Left kidney (tissue), 2 donors: ENCODE results near the gene SYTL2. TPM values are rescaled to one million over a fixed set of nuclear protein-coding genes. Genes with fewer than 3 reads are reported as not detected.

Experiments
- DNase-seq: peaks from one replicate; pipeline ENCODE4 v3.0.0-alpha.2; 2013
- polyA plus RNA-seq: library from polyadenylated mRNA; unstranded; fragments of 120-200 nt; gene quantifications from one replicate; pipeline ENCODE4 v1.2.1, GENCODE V29; 2013; ENCODE audit not compliant: insufficient read length

SYTL2 gene
- polyA plus RNA-seq, 1 donor, result 106 TPM

DNA sequence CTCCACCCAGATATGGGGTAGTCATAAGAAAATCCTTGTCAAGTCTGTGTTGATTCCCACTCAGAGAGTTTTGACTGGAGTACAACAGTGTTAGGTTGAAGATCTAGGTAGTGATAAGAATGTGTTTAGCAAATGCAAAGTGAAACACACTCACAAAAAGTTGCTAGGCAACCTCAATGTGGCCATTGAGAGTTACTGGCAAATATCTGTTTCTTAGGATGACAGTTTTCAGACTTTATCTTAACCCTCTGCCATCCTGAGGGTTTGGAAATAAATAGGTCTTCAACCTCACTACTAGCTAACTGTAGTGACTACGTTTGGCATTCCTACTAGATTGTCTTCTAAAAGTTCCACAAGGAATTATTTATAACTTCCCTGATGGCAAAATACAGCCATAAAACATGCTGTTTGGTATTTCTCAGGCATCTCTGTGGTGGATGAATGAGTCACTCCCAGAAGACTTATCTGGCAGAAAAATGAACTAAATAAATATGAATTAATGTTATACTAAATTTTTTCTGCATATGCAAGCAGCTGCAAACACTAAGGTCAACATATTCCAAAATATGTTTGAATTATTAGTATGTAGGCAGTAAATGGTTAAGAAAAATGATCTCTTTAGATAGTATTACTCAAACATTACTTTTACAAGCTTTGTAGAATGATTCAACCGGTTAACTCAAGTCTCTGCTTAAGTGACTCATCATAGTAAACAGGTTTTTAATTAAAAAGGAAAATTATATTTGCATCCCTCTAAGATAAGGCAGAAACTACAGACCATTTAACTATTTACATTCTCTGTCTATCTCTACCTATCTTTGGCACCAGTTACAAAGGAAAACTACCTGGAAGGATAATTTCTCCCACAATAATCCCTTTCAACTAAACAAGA, 17.1 kb upstream of the SYTL2 start:
- no peak for DNase-seq

DNA sequence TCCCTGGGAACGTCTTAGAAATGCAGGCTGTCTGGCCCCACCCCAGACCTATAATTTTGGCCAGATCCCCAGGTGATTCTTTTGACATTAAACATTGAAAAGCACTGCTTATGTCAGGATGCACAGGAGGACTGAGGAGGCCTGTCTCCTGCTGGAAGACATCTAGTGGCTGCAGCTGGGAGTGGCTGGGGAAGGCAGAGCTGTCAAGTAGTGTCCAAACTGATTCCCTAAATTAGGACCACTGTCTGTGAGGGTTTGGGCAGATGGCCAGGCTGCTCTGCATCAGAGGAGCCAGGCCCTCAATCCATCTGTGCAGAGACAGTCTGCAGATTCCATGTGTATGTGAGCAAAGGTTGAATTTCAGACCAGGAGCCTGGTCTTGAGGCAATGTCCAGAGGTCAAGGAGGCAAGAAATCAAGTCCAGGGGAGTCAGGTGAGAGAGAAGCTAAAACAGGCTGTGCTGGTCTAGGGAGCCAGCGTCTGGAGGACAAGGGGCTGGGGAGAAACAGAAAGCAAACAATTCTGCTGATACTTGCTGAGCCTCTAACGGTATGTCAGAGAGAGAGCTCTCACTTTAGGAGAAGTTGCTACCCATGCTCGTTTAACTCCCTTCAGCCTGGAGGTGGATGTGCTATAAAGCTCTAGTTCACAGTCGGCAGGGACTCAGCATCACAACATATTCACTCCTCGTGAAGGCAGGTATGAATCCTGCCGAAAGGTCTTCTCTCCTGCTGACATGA, 15.3 kb upstream of the SYTL2 start:
- no peak for DNase-seq

DNA sequence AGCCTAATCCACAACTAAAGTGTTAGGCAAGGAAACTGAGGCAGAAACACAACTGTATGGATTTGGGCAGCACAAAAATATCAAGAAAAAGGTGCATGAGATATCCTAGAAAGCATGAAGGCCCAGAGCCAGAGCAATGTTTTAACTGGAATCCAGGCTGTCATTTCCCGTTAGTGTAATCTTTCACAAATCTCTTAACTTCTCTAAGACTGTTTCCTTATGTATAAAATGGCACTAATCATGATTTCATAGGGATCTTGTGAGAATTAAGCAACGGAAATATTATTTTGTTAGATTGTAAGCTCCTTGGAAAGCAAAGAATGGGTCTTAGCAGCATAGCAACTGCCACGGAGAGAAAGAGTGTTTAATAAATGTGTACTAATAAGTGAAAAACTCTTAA, 14.7 kb upstream of the SYTL2 start:
- no peak for DNase-seq

DNA sequence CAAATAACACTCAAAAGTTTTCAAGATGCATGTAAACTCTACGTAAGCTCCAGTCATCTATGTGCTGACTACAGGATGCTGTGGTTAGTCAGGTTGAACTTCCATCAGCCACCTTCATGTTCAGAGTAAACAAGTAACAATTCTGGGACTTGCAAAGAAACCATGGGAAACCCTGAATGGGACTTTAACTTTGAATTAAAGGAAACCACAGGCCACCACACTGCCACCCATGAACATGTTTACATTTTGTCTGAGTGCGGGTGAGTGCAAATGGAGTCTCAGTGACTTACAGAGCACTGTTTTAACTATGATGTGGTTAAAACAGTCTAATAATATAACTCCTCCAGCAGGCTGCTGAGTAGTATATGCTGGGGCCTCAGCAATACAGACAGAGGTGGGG, 12.9 kb upstream of the SYTL2 start:
- no peak for DNase-seq

DNA sequence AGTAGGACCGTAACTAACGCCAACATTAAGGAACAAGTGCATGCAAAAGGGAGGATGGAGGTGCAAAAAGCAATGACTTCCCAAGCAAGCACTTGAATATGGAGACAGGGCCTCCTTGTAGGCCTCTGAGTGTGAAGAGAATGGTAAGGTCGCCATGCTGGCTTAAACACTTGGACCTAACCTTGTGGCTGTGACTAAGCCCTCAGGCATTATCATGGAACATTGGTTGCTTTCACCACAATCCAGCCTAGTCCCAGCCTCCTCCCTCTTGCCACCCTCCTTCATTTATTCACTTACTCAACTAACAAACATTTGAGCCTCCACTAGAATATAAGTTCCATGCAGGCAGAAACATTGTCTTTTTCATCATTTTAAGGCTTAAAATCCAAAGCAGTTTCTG, 11.9 kb upstream of the SYTL2 start:
- no peak for DNase-seq

DNA sequence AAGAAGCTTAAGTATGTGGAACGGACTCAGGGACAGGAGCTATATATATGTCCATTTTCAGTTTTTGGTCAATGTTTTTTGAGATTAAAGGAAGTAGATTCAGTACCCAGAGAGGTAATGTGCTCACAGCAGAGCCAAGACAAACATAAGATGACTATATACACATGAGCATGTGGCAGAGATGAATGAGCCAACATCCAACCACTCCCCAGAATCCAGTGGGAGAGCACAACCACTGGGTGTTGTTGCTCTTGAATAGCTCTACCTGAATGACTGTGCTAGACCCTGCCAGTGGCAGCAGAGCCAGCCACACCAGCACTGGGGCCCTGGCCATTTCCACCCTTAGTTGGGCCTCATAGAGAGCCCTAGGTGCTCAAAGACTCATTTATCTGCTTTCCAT, 10.7 kb upstream of the SYTL2 start:
- DNase-seq, result no peak

DNA sequence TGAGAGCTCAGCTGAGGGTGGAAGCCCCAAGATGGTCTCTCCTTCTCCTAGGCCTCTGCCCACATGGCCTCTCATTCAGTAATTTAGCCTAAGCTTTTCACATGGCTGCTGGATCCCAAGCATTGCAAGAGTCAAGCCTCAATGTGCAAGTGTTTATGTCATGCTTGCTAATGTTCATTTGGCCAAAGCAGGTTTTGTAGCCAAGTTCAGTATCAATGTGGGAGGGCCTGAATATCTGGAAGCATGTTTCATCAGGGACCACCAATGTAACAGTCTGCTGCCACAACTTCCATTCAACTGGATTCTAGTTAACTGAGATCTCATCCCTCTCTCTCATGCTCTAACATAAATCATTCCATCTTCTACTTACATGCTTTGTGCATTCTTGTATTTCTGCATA, 8.5 kb upstream of the SYTL2 start:
- no peak for DNase-seq

DNA sequence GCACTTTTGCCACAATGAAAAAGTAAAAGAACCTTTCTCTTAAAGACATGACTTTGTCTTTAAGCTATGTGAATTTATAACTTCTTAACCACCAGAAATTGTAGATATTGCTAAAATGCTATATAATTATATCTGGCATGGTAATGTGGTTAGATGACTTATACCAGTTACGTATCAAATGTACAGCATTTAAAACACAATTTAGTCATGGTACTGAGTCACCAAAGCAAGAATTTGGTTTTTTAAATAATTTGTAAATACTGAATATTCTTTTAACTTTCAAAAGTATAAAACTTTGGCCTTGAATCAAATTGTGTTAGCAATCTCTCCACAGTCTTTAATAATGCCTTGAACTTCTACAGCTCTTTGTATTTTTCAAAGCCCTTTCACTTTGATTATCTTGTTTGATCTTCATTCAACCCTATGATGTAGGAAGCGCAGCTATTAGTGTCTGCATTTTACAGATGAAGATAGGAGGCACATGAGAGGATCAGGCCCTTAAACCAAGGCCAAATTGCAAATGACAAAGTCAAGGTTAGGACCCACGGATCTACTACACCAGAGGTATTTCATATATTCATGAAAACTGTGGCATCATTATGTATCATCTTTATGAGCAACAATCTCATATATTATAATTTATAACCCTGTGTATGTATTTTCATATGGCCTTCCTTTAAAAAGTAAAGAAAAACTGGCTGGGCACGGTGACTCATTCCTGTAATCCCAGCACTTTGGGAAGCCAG, 4.4 kb upstream of the SYTL2 start:
- no peak for DNase-seq

DNA sequence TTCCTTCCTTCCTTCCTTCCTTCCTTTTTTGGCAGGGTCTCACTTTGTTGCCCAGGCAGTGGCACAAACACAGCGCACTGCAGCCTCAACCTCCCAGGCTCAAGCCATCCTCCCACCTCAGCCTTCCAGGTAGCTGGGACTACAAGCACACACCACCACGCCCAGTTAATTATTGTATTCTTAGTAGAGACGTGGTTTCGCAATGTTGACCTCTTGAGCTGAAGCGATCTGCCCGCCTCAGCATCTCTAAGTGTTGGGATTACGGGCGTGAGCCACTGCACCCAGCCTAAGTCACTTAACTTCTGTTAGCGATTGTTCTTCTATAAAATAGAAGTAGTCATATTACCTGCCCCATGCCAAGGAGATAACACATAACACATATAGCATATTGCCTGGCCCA, 2.8 kb upstream of the SYTL2 start:
- DNase-seq, result no peak

DNA sequence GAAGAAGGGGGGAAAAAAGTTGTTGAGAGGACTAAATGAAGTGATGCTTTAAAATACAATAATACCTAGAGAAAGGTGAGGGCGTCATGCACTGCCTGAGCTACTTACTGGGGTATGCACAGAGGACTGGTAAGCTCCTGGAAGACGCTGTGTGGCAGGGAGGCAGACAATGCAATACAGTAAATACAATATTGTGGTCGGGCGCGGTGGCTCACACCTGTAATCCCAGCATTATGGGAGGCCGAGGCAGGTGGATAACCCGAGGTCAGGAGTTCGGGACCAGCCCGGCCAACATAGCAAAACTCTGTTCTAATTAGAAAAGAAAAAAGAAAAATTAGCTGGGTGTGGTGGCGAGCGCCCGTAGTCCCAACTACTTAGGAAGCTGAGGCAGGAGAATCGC, 683 bp upstream of the SYTL2 start:
- no peak for DNase-seq

DNA sequence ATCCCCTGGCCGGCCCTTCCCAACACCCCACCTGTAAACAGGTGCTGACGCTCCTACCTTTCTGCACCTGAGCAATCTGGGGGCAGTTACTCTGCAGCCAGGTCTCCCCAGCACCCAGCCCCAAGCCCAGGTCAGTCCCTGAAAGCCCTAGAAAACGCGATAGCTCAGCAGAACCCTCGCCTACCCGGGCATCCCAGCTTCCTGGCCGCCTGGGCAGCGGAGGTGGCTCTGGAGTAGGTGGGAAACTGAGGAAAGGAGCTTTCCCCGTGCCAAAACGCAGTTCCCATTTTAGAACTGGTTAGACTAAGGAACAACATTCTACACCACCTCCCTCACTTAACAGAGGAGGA, 445 bp downstream of the SYTL2 start:
- no peak for DNase-seq

DNA sequence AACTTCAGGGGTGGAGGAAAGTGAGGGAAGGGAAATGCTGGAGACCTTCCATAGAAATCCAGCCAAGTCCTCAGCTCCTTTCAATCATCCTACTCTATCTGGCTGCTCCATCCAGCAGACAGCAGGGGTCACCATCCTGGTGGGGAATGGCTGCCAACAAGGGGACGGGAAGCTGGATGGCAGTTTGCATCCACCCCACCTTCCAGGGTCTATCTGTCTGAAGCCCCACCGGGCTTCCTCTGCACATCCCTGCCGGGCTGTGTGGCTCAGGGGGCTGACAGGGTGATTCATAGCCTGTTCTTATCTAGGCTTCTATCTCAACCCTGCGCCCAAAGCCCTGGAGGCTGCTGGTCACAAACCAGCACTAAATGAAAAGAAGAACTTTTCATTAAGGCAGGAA, 1.1 kb downstream of the SYTL2 start:
- DNase-seq, result no peak

DNA sequence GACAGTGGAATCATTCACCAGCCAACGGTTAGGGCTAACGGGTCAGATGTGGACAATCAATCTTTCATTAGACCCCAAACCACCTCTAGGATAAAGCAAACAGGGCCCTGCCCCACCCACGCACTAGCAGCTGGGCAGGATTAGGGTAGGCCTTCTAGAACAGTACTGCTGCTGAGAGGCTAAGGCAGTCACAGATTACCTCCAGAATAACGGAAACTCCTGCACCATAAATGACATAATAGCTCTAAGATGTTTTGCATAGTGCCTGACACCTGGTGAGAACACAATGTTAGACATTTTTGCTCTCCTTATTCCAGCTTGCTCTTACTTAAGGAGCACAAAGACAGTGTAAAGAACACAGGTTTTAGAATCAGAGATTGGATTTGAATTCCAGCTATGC, 1.8 kb downstream of the SYTL2 start:
- no peak for DNase-seq

DNA sequence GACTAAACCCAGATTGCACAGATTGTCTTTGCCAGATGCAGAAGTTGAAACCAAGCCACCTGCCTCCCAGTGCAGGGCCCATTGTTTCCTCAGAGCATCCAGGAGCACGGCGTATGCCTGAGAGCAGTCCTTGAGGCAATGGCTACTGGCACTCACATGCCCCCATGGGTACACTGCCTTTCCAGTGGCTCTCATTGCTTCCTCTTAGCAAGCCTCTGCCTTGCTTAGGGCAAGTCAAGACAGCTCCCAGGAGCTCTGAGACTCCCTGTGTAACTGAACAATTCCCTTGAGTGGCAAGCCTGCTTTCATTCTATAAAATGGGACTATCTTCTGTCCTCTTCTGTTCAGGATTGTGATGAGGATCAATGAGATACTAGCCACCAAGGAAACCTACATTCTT, 4.1 kb downstream of the SYTL2 start:
- no peak for DNase-seq

DNA sequence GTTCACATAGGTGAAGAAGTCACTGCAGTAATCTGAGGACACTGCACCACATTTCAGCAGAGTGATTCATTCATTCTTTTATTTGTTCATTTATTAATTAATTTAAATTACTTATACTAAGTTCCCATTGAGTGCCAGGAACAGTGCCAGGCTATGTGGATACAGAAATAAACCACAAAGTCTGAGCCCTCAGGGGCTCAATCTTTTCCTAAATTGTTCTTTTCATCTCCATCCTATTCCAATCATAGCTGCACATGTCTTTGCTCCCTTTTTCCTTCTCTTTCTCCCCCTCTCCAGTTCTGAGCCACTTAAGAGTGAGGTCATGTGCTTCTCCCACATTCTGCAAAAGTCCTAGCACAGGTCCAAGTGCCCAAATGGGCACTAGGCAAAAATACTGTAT, 4.9 kb downstream of the SYTL2 start:
- DNase-seq, result no peak

DNA sequence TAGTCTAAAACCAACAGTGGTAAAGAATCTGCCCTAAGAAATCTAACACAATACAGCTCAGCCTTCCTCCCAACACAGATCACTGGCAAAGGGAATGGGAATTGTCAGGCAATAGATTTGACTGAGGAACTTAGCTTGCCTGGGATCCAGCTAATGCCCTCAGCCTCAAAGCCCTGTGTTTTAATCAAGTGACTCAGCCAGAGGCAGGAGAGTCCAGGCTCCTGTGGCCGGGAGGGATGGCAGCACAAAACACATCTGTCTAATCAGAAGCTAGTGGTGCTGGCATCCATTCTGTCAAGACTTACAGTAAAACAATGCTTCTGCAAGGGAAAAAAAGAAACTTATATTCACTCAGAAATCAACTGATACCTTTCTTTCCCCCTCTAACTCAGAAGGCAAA, 5.6 kb downstream of the SYTL2 start:
- no peak for DNase-seq

DNA sequence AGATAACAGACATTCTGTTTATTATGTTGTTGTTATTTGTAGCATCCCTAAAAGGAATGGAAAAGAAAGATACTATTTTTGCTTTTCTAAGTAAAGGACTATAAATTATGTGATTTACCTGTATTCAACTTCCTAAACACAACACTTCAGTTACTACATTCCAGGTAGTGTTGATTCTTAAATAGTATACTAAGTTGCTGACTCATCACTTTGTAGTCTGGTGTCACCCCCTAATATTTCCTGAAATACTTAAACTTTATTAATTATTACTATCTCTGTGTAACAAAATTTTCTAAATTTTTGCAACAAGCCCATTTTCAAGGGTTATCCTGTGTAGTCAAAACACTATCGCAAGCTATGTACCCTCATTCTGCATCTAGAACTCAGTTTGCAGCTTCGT, 7.0 kb downstream of the SYTL2 start:
- no peak for DNase-seq

DNA sequence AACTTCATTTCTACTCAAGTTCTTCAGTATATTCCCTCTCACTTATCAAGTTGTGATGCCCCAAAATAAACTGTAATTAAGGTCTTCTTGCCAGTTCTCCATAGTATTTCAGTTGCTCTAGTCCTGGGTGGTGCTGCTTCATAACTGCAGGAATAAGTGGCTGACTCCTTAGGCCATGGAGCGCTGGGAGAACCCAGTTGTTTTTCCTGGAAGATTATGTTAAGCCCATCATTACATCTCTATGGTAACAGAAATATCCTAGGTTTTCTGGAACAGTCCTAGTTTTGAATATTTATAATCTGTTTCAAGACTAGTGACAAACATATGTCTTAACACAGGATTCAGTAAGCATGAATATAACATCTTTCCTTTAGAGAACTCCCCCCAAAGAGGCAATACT, 7.6 kb downstream of the SYTL2 start:
- DNase-seq, result no peak

DNA sequence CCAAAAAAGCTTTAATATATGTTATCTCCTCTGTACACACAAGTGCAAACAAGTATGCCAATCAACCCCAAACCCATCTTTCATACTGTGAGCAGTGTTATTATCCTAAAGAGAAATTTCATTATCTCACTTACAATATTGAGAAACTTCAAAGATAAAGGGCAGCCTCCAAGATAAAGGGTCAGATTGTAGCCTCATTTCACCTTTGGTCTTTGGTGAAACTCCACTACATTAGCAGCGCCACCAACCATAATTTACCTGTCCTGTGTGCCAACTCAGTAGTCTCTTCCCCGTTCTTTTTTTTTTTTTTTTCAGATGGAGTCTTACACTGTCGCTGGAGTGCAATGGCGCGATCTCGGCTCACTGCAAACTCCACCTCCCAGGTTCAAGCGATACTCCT, 9.4 kb downstream of the SYTL2 start:
- no peak for DNase-seq

DNA sequence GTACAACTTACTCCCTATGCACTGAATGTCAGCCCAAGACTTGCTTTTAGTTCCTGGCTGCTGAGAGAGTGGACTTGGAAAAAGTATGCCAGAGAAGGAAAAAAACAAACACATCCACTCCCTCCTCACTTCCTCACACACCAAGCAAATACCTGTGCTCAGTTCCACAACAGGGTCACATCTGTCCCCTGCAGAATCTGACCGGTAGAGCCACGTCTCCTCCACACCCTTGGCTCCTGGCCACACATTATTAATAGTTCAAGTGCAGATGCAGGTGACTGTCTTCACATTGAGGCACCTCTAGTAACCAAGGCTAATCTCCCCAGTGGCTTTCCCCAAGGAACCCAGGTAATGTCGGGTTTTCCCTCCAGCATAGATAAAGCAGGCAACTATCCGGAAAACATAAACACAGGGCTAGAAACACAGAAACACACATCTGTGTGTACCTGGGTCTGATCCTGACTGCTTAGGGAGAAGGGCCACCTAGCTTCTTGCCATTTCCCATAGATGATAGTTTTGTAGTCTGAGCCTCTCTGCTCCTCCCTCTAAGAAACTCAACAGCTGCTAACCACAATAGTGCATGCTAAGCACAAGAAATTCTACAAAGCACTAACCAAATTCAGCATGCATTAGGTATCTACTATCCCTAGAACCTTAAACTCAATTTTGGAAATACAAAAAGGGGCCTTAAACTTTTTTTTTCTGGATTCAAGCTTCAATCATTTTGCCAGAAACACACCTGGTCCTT, 10.2 kb downstream of the SYTL2 start:
- no peak for DNase-seq

DNA sequence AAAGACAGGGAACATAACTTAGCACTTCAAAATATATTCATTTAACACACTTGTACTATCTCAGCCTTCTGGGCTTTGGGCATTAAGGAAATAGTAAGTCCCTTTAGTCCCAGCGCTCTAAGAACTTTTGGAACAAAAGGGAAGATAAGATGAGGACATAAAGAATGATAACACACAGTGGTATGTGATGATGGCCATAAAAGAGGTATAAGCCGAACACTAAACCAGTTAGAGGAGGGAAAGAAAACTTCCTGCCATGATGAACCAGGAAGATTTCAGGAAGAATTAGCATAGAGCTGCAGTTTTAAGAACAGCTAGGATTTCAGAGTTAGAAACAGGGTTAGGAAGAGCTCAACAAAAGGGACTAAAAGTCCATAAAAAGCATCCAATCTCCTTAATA, 11.8 kb downstream of the SYTL2 start:
- no peak for DNase-seq

DNA sequence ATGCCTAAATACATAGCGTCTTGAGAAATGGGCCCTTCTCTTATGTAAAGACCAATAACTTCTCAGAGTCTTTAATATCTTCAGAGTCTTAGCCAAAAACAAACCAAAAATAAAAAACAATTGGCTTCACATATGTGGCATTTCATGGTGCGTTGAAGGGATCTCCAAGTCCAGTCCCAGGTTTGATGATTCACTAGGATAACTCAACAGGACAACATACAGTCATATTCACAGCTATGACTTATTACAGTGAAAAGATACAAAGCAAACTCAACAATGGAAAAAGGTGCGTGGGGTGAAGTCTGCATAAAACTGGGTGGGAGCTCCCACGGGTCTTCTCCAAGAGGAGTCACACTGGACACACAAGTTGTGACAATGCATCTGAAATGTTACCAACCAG, 12.6 kb downstream of the SYTL2 start:
- no peak for DNase-seq
